ENCODE data around the gene UNK.
"Not testable (repeated sequence)": the region's sequence is repeated elsewhere in the genome, so short reads cannot be mapped to it uniquely, and the experiment has no call there.

- not testable (repeated sequence) for TF ChIP-seq RARB (CRISPR knock-in tag; IDR thresholded peaks at IDR 0.05); ARNTL (CRISPR knock-in tag; IDR thresholded peaks at IDR 0.05; ENCODE audit: borderline replicate concordance, low read depth); SNAI2 (CRISPR knock-in tag; IDR thresholded peaks at IDR 0.05); ISL1 (CRISPR knock-in tag; IDR thresholded peaks at IDR 0.05)
- TF ChIP-seq, protein P1, sequence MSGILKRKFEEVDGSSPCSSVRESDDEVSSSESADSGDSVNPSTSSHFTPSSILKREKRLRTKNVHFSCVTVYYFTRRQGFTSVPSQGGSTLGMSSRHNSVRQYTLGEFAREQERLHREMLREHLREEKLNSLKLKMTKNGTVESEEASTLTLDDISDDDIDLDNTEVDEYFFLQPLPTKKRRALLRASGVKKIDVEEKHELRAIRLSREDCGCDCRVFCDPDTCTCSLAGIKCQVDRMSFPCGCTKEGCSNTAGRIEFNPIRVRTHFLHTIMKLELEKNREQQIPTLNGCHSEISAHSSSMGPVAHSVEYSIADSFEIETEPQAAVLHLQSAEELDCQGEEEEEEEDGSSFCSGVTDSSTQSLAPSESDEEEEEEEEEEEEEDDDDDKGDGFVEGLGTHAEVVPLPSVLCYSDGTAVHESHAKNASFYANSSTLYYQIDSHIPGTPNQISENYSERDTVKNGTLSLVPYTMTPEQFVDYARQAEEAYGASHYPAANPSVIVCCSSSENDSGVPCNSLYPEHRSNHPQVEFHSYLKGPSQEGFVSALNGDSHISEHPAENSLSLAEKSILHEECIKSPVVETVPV (CRISPR knock-in tag; IDR thresholded peaks at IDR 0.05), result not testable (repeated sequence)
- TF ChIP-seq, protein P2, sequence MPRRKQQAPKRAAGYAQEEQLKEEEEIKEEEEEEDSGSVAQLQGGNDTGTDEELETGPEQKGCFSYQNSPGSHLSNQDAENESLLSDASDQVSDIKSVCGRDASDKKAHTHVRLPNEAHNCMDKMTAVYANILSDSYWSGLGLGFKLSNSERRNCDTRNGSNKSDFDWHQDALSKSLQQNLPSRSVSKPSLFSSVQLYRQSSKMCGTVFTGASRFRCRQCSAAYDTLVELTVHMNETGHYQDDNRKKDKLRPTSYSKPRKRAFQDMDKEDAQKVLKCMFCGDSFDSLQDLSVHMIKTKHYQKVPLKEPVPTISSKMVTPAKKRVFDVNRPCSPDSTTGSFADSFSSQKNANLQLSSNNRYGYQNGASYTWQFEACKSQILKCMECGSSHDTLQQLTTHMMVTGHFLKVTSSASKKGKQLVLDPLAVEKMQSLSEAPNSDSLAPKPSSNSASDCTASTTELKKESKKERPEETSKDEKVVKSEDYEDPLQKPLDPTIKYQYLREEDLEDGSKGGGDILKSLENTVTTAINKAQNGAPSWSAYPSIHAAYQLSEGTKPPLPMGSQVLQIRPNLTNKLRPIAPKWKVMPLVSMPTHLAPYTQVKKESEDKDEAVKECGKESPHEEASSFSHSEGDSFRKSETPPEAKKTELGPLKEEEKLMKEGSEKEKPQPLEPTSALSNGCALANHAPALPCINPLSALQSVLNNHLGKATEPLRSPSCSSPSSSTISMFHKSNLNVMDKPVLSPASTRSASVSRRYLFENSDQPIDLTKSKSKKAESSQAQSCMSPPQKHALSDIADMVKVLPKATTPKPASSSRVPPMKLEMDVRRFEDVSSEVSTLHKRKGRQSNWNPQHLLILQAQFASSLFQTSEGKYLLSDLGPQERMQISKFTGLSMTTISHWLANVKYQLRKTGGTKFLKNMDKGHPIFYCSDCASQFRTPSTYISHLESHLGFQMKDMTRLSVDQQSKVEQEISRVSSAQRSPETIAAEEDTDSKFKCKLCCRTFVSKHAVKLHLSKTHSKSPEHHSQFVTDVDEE (CRISPR knock-in tag; IDR thresholded peaks at IDR 0.05), result not testable (repeated sequence)
- TF ChIP-seq, protein P3, sequence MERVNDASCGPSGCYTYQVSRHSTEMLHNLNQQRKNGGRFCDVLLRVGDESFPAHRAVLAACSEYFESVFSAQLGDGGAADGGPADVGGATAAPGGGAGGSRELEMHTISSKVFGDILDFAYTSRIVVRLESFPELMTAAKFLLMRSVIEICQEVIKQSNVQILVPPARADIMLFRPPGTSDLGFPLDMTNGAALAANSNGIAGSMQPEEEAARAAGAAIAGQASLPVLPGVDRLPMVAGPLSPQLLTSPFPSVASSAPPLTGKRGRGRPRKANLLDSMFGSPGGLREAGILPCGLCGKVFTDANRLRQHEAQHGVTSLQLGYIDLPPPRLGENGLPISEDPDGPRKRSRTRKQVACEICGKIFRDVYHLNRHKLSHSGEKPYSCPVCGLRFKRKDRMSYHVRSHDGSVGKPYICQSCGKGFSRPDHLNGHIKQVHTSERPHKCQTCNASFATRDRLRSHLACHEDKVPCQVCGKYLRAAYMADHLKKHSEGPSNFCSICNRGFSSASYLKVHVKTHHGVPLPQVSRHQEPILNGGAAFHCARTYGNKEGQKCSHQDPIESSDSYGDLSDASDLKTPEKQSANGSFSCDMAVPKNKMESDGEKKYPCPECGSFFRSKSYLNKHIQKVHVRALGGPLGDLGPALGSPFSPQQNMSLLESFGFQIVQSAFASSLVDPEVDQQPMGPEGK (CRISPR knock-in tag; IDR thresholded peaks at IDR 0.05; ENCODE audit: borderline replicate concordance), result not testable (repeated sequence)
- TF ChIP-seq, protein P4, sequence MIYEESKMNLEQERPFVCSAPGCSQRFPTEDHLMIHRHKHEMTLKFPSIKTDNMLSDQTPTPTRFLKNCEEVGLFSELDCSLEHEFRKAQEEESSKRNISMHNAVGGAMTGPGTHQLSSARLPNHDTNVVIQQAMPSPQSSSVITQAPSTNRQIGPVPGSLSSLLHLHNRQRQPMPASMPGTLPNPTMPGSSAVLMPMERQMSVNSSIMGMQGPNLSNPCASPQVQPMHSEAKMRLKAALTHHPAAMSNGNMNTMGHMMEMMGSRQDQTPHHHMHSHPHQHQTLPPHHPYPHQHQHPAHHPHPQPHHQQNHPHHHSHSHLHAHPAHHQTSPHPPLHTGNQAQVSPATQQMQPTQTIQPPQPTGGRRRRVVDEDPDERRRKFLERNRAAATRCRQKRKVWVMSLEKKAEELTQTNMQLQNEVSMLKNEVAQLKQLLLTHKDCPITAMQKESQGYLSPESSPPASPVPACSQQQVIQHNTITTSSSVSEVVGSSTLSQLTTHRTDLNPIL (CRISPR knock-in tag; IDR thresholded peaks at IDR 0.05; ENCODE audit: low read depth), result not testable (repeated sequence)
These were observed 84.2 kb downstream of the UNK start for GRCh38 chr17:75868730-75869281.

All from SK-N-SH treated with all-trans-retinoic acid at 6 μM for 48 hours (cell line).